Esophagus squamous epithelium (tissue), 4 donors: ENCODE results near the gene MOGAT1.

Experiments
- CTCF ChIP-seq, 6 experiments: fragments of 450-650 bp in 4 of 6; fragments of 200-600 bp in 2 of 6; sonication (generic) in 2 of 6; IDR thresholded peaks; one replicate each; pipeline ENCODE4 v1.5.1; 2016 to 2019; ENCODE audit warnings: antibody characterized with exemption in 6 of 6, mild to moderate bottlenecking in 4 of 6, moderate library complexity in 4 of 6
- POLR2A ChIP-seq, 4 donors: fragments of 450-650 bp; IDR thresholded peaks; one replicate each; pipeline ENCODE4 v1.6.1; 2017; ENCODE audit warnings: antibody characterized with exemption in 4 of 4, mild to moderate bottlenecking in 4 of 4, moderate library complexity in 3 of 4

GRCh38 chr2:222752746-222753145 lies 81.3 kb downstream of the MOGAT1 start:
- no peak for TF ChIP-seq CTCF (IDR thresholded peaks at IDR 0.05)
- no peak for TF ChIP-seq POLR2A (IDR thresholded peaks at IDR 0.05)
